PC-3 (cell line): ENCODE data around the gene LCORL.

ENCODE experiments used
- CTCF ChIP-seq: fragments of 300-600 bp; sonication (generic); conservative IDR thresholded peaks from 2 replicates; pipeline ENCODE4 v1.5.1; 2017; ENCODE audit warnings: antibody characterized with exemption, low read depth, mild to moderate bottlenecking, low read length
- EZH2 ChIP-seq: fragments of 300-600 bp; sonication (generic); IDR thresholded peaks from one replicate; pipeline ENCODE4 v1.6.1; 2017; ENCODE audit warnings: antibody characterized with exemption, mild to moderate bottlenecking, low read length; ENCODE audit not compliant: unreplicated experiment
- EZH2phosphoT487 ChIP-seq: fragments of 300-600 bp; sonication (generic); IDR thresholded peaks from 2 replicates; pipeline ENCODE4 v1.6.1; 2018; ENCODE audit warnings: mild to moderate bottlenecking, antibody characterized with exemption, low read length, borderline replicate concordance

- TF ChIP-seq CTCF (no peak), EZH2phosphoT487 (no peak), EZH2 (no peak)
These were observed 123.0 kb downstream of the LCORL start for GRCh38 chr4:17898553-17899055.
